Measurements from ENCODE around the gene LRRC37A.
A peak's percentile ranks its signal among the peaks of the same experiment; 100 is the strongest.
"Not testable (repeated sequence)": the region's sequence is repeated elsewhere in the genome, so short reads cannot be mapped to it uniquely, and the experiment has no call there.

Gene LRRC37A

DNA sequence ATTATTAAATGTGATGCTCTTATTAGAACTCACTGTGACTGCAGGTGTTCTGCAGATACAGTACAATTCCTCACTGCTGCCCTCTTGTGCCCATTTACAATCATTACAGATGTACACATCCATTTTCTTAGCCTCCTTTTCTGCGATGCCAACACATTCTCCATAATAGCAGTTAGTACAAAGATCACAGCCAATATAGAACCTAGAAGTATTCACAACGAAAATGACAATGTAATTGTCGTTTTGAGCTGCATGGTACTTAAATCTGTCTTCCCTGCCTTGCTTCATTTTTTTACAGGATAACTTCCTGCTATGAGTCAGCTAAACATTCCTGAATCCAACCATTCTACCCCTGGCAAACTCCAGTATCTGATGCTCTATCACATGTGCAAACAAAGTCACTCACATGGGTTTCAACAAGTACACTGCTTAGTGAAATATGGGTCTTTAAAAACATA lies 8.1 kb upstream of the LRRC37A start:
- Histone ChIP-seq H3K4me1 (ENCODE audit: insufficient read depth, low read length, poor library complexity, severe bottlenecking) (peaks cover 14% of the 10 kb centered on the region), H2AFZ (ENCODE audit: low read length) (peak overlapping the region; percentile 75)
- not testable (repeated sequence) for H3K27me3 ChIP-seq (ENCODE audit: insufficient read depth, low read length, poor library complexity, severe bottlenecking); H3K4me2 ChIP-seq (ENCODE audit: low read depth, low read length, poor library complexity, severe bottlenecking); H3K36me3 ChIP-seq (ENCODE audit: insufficient read depth, low read length); H3K79me2 ChIP-seq (ENCODE audit: insufficient read depth, low read length); H3K9me3 ChIP-seq (ENCODE audit: insufficient read depth, low read depth, low read length); H3F3A ChIP-seq (ENCODE audit: low read depth); H3K9ac ChIP-seq (ENCODE audit: low read depth, low read length, poor library complexity, severe bottlenecking); H4K20me1 ChIP-seq (ENCODE audit: insufficient read depth, low read length, poor library complexity, severe bottlenecking); H3K4me3 ChIP-seq (ENCODE audit: low read length, poor library complexity, severe bottlenecking); H3K9me2 ChIP-seq (replicated peaks; ENCODE audit: low read depth, low read length)
- TF ChIP-seq, protein P1, sequence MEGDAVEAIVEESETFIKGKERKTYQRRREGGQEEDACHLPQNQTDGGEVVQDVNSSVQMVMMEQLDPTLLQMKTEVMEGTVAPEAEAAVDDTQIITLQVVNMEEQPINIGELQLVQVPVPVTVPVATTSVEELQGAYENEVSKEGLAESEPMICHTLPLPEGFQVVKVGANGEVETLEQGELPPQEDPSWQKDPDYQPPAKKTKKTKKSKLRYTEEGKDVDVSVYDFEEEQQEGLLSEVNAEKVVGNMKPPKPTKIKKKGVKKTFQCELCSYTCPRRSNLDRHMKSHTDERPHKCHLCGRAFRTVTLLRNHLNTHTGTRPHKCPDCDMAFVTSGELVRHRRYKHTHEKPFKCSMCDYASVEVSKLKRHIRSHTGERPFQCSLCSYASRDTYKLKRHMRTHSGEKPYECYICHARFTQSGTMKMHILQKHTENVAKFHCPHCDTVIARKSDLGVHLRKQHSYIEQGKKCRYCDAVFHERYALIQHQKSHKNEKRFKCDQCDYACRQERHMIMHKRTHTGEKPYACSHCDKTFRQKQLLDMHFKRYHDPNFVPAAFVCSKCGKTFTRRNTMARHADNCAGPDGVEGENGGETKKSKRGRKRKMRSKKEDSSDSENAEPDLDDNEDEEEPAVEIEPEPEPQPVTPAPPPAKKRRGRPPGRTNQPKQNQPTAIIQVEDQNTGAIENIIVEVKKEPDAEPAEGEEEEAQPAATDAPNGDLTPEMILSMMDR (conservative IDR thresholded peaks at IDR 0.05; ENCODE audit: low read length) = peak; percentile 63

DNA sequence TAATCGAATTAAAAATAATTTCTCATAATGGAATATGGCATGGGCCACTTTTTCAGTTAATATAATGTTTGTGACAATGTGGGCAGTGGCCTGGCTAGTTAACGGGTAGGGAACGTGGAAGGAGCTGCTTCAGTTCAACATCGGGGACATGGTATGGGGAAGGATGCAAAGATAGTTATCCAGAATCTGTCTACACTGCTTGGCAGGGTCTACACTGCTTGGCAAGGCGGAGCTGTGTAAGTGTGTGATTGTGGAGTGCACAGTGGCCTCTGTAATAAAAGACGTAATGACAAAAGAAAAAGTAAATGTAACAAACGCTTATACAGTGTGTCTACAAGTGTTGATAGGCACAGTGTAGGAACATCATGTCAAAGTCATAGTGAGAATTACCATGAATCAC lies 7.3 kb upstream of the LRRC37A start:
- not testable (repeated sequence) for H3K79me2 ChIP-seq (ENCODE audit: insufficient read depth, low read length); H2AFZ ChIP-seq (ENCODE audit: low read length)

DNA sequence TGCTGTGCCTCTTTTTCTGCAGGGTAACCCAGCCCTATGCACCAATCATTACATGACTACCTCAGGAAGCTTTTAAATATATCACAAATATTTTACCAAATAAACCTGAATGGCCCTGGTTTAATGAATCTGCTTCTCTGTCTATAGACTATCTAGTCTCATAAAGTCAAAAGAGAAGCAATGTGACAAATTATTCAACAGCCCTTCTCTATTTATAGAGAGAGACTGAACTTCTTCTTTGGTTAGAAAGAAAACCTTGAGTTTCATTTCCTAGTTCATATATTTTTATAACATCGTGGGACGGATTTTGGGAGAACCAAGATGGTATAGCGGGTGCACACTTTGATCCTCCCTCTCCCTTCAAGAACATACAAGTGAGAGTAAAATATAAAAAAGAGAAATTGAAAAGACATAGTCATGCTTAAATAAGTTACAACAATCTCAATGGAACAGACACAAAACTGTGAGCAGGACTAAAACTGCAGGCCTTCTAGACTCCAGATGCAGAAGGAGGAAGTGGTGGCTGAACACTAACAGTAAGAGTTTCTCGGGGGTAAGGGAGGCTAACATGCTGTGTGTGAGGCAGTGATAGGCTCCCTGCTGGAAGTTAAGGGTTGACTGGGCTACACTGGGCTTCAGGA lies 3.9 kb upstream of the LRRC37A start:
- Histone ChIP-seq H2AFZ (ENCODE audit: low read length) (peak overlapping the region; percentile 89), H3K9ac (ENCODE audit: low read depth, low read length, poor library complexity, severe bottlenecking) (peak overlapping the region; percentile 42), H3K4me1 (ENCODE audit: insufficient read depth, low read length, poor library complexity, severe bottlenecking) (peaks cover 14% of the 10 kb centered on the region), H3K4me2 (ENCODE audit: low read depth, low read length, poor library complexity, severe bottlenecking) (peak overlapping the region; percentile 45)
- H3K79me2 ChIP-seq (ENCODE audit: insufficient read depth, low read length); H3F3A ChIP-seq (ENCODE audit: low read depth); H3K9me3 ChIP-seq (ENCODE audit: insufficient read depth, low read depth, low read length); H3K4me3 ChIP-seq (ENCODE audit: low read length, poor library complexity, severe bottlenecking); H3K36me3 ChIP-seq (ENCODE audit: insufficient read depth, low read length); H4K20me1 ChIP-seq (ENCODE audit: insufficient read depth, low read length, poor library complexity, severe bottlenecking); H3K9me2 ChIP-seq (replicated peaks; ENCODE audit: low read depth, low read length); H3K27me3 ChIP-seq (ENCODE audit: insufficient read depth, low read length, poor library complexity, severe bottlenecking): not testable (repeated sequence)

More for the DNA sequence above, 7.3 kb upstream of the LRRC37A start:
- H3K9me3 ChIP-seq (ENCODE audit: insufficient read depth, low read depth, low read length); H3K9me2 ChIP-seq (replicated peaks; ENCODE audit: low read depth, low read length); H3K36me3 ChIP-seq (ENCODE audit: insufficient read depth, low read length); H3K4me2 ChIP-seq (ENCODE audit: low read depth, low read length, poor library complexity, severe bottlenecking); H3F3A ChIP-seq (ENCODE audit: low read depth); H3K4me3 ChIP-seq (ENCODE audit: low read length, poor library complexity, severe bottlenecking); H3K9ac ChIP-seq (ENCODE audit: low read depth, low read length, poor library complexity, severe bottlenecking); H3K27me3 ChIP-seq (ENCODE audit: insufficient read depth, low read length, poor library complexity, severe bottlenecking); H4K20me1 ChIP-seq (ENCODE audit: insufficient read depth, low read length, poor library complexity, severe bottlenecking): not testable (repeated sequence)
- H3K4me1 ChIP-seq (ENCODE audit: insufficient read depth, low read length, poor library complexity, severe bottlenecking) = peaks cover 14% of the 10 kb centered on the region

DNA sequence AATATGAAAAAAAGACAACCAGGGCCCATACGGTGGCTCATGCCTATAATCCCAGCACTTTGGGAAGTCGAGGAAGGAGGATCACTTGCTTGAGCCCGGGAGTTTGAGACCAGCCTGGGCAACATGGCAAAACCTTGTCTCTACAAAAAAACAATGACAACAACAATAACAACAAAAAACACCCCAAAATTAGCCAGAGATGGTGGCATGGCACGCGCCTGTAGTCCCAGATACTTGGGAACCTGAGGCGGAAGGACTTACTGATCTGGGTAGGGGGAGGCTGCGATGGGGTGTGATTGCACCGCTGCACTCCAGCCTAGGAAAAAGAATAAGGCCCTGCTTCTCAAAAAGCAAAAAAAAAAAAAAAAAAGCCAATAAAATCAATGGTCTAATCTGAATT lies 3.3 kb upstream of the LRRC37A start:
- not testable (repeated sequence) for H3K9me2 ChIP-seq (replicated peaks; ENCODE audit: low read depth, low read length); H3K9me3 ChIP-seq (ENCODE audit: insufficient read depth, low read depth, low read length); H3K79me2 ChIP-seq (ENCODE audit: insufficient read depth, low read length); H3K27me3 ChIP-seq (ENCODE audit: insufficient read depth, low read length, poor library complexity, severe bottlenecking); H3F3A ChIP-seq (ENCODE audit: low read depth); H3K4me3 ChIP-seq (ENCODE audit: low read length, poor library complexity, severe bottlenecking); H3K36me3 ChIP-seq (ENCODE audit: insufficient read depth, low read length); H4K20me1 ChIP-seq (ENCODE audit: insufficient read depth, low read length, poor library complexity, severe bottlenecking)
- peak overlapping the region; percentile 89 for H2AFZ ChIP-seq (ENCODE audit: low read length)
- peaks cover 14% of the 10 kb centered on the region for H3K4me1 ChIP-seq (ENCODE audit: insufficient read depth, low read length, poor library complexity, severe bottlenecking)
- H3K9ac ChIP-seq (ENCODE audit: low read depth, low read length, poor library complexity, severe bottlenecking) = peak overlapping the region; percentile 42
- H3K4me2 ChIP-seq (ENCODE audit: low read depth, low read length, poor library complexity, severe bottlenecking) = peak overlapping the region; percentile 45

DNA sequence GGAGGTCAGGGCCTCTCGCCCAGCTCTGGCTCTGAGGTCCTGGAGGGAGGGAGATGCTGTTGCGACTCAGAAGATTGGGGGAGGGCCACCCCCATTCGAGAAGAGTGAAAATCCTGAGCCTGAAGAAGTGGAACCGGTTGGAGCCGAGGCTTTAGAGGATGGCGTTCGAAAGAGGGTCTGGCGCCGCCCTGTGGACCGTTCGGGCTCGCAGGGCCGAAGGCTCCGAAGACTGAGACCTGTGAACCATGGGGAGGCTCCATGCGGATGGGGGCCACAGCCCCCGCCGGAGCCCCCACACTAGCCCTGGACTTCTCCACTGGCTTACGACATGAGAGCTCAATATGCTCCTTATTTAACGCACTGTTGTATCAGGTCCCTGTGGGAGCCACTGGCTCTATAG lies 46.3 kb downstream of the LRRC37A start:
- not testable (repeated sequence) for H3K4me3 ChIP-seq (ENCODE audit: low read length, poor library complexity, severe bottlenecking); H3K9me2 ChIP-seq (replicated peaks; ENCODE audit: low read depth, low read length); H3K36me3 ChIP-seq (ENCODE audit: insufficient read depth, low read length); H3K79me2 ChIP-seq (ENCODE audit: insufficient read depth, low read length); H3K27me3 ChIP-seq (ENCODE audit: insufficient read depth, low read length, poor library complexity, severe bottlenecking); H3K9ac ChIP-seq (ENCODE audit: low read depth, low read length, poor library complexity, severe bottlenecking); H3K4me2 ChIP-seq (ENCODE audit: low read depth, low read length, poor library complexity, severe bottlenecking); H3K4me1 ChIP-seq (ENCODE audit: insufficient read depth, low read length, poor library complexity, severe bottlenecking); H2AFZ ChIP-seq (ENCODE audit: low read length); H3K9me3 ChIP-seq (ENCODE audit: insufficient read depth, low read depth, low read length); H3F3A ChIP-seq (ENCODE audit: low read depth); H4K20me1 ChIP-seq (ENCODE audit: insufficient read depth, low read length, poor library complexity, severe bottlenecking)

DNA sequence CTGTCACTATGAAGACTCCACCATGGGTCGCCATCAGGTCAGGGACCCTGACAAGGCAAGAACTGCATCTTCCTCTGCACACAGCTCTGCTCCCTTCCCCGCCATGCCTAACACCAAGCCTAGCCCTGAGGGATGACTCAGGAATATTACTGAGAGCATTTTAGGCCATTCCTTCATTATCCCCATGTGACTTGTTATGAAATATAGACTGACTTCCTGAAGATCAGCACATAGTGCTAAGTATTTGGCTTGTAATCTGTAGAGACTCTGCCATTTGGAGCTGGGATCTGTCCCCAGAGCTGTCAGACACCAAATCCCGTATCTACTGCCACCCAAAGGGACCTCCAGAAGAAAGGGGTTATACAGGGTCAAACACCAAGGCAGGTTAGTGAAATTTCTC lies 47.2 kb downstream of the LRRC37A start:
- not testable (repeated sequence) for H3K9ac ChIP-seq (ENCODE audit: low read depth, low read length, poor library complexity, severe bottlenecking); H3K36me3 ChIP-seq (ENCODE audit: insufficient read depth, low read length); H3K4me3 ChIP-seq (ENCODE audit: low read length, poor library complexity, severe bottlenecking); H3K27me3 ChIP-seq (ENCODE audit: insufficient read depth, low read length, poor library complexity, severe bottlenecking); H2AFZ ChIP-seq (ENCODE audit: low read length); H3K79me2 ChIP-seq (ENCODE audit: insufficient read depth, low read length); H3F3A ChIP-seq (ENCODE audit: low read depth); H4K20me1 ChIP-seq (ENCODE audit: insufficient read depth, low read length, poor library complexity, severe bottlenecking); H3K4me2 ChIP-seq (ENCODE audit: low read depth, low read length, poor library complexity, severe bottlenecking); H3K9me2 ChIP-seq (replicated peaks; ENCODE audit: low read depth, low read length); H3K4me1 ChIP-seq (ENCODE audit: insufficient read depth, low read length, poor library complexity, severe bottlenecking); H3K9me3 ChIP-seq (ENCODE audit: insufficient read depth, low read depth, low read length)

DNA sequence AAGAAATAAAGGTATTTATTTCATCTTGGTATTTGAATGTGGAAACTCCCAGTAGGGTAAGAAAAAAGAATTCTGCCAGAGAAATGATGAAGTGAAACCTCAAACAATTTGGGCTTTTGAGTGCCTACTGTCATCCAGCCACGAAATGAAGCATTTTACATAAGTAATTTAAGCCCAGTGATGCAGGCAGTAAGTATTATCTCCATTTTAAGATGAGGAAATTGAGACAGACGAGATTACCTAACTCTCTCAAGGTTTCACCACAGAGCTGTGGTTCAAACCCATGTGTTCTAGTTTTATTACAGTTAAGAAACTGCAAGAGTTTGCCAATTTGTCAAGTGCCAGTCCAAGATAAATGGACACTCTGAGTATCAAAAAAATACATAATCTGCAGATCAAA lies 53.4 kb downstream of the LRRC37A start:
- H2AFZ ChIP-seq (ENCODE audit: low read length); H3F3A ChIP-seq (ENCODE audit: low read depth); H4K20me1 ChIP-seq (ENCODE audit: insufficient read depth, low read length, poor library complexity, severe bottlenecking); H3K9me3 ChIP-seq (ENCODE audit: insufficient read depth, low read depth, low read length); H3K36me3 ChIP-seq (ENCODE audit: insufficient read depth, low read length); H3K9me2 ChIP-seq (replicated peaks; ENCODE audit: low read depth, low read length); H3K4me3 ChIP-seq (ENCODE audit: low read length, poor library complexity, severe bottlenecking); H3K4me2 ChIP-seq (ENCODE audit: low read depth, low read length, poor library complexity, severe bottlenecking); H3K27me3 ChIP-seq (ENCODE audit: insufficient read depth, low read length, poor library complexity, severe bottlenecking); H3K79me2 ChIP-seq (ENCODE audit: insufficient read depth, low read length); H3K9ac ChIP-seq (ENCODE audit: low read depth, low read length, poor library complexity, severe bottlenecking); H3K4me1 ChIP-seq (ENCODE audit: insufficient read depth, low read length, poor library complexity, severe bottlenecking): not testable (repeated sequence)

Data from Loucy (cell line).